Activated CD8-positive, alpha-beta T cell treated with anti-CD3 and anti-CD28 coated beads, Interleukin-2, amount 10 ng/mL, durations not matched to agents 7 days and 5 days (primary cell): ENCODE results near the gene NLRP6. TPM values are rescaled to one million over a fixed set of nuclear protein-coding genes. Genes with fewer than 3 reads are reported as not detected.
A peak's percentile ranks its signal among the peaks of the same experiment; 100 is the strongest.
"Not testable (repeated sequence)": the region's sequence is repeated elsewhere in the genome, so short reads cannot be mapped to it uniquely, and the experiment has no call there.

Source experiments
- ATAC-seq: fragments of 150-1000 bp; cut with Tn5 transposase; one replicate; pipeline ENCODE4 v1.10.0; 2021; ENCODE audit warnings: moderate library complexity
- CTCF ChIA-PET: fragments of 350-600 bp; sonication (Branson Sonifier 250); formaldehyde crosslinking; loops from one replicate; lab custom pipeline; 2021; ENCODE audit warnings: antibody characterized with exemption; lab: Charles Lee
- POLR2A ChIA-PET: fragments of 350-600 bp; sonication (Branson Sonifier 250); formaldehyde crosslinking; loops from one replicate; lab custom pipeline; 2021; ENCODE audit warnings: antibody characterized with exemption; lab: Charles Lee
- DNase-seq: peaks from one replicate; pipeline ENCODE4 v3.0.0-alpha.2; 2020
- H3K27ac Mint-ChIP-seq: one replicate; pipeline ENCODE4 v1.8.0; 2021; ENCODE audit warnings: mild to moderate bottlenecking, mixed read lengths
- H3K27me3 Mint-ChIP-seq: one replicate; pipeline ENCODE4 v1.8.0; 2021; ENCODE audit warnings: low read depth, mixed read lengths
- H3K36me3 Mint-ChIP-seq: one replicate; pipeline ENCODE4 v1.8.0; 2021; ENCODE audit warnings: low read depth, mixed read lengths
- H3K4me1 Mint-ChIP-seq: one replicate; pipeline ENCODE4 v1.8.0; 2021; ENCODE audit warnings: low read depth, mixed read lengths
- H3K4me3 Mint-ChIP-seq: one replicate; pipeline ENCODE4 v1.8.0; 2021; ENCODE audit warnings: mild to moderate bottlenecking, mixed read lengths
- H3K9me3 Mint-ChIP-seq: one replicate; pipeline ENCODE4 v1.8.0; 2022; ENCODE audit warnings: mixed read lengths; ENCODE audit not compliant: insufficient read depth
- total RNA-seq, 2 experiments: library from RNA; stranded (reverse); gene quantifications; one replicate each; pipeline ENCODE4 v1.2.3, GENCODE V29; 2021

The NLRP6 gene
- total RNA-seq, 2 experiments from 2014 or later, result 29.7 to 30.8 TPM

DNA sequence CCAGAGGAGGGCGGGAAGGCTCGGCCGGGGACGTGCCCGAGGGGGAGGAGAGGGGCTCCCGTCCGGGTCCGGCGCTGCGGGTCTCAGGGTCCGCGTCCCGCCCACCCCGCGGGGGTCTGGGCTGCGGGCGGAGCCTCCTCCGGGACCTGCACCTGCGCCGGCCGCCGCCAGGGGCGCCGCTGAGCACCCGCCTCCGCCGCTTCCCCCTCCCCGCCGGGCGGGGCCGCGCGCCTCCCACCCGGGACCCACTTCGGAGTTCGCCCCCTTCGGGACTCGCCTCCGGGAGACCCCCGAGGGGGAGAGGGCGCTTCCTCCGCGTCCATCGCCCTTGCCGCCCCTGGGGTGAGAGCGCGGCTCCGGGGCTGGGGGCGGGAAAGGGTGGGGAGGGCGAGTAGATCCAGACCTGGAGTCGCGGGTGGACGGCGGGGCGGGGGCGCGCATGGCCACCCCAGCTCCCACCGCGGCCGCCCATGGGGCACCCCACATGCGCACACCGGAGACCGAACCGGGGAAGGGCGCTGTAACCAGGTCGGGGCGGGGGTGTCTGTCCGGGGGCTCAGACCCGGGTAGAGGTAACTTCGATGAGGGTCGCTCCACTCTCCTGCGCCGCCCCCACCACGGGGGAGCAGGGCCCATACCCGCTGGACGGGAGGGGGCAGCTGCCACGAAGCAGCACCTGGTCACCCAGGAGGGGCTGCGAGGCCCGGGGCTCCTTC, 40.4 kb downstream of the NLRP6 start:
- Mint-ChIP-seq H3K27ac (peak overlapping the region; percentile 39), H3K36me3 (peaks cover 55% of the 10 kb centered on the region), H3K4me3 (peak overlapping the region; percentile 94), H3K4me1 (peaks cover 19% of the 10 kb centered on the region)
- ChIA-PET POLR2A (interaction anchor here (1.1 to 4.5 kb wide), 9 partner anchors 9 to 111 kb away, joined by 3 to 60 read pairs (median 15); partner anchors contain the start of genes BET1L, IFITM2, IFITM5 and RIC8A), CTCF (interaction anchor here (1.2 to 4.0 kb wide), 8 partner anchors 9 to 130 kb away, joined by 3 to 38 read pairs (median 7); partner anchors contain the start of gene IFITM2)
- ATAC-seq (peak; percentile 10), DNase-seq (peak; percentile 38)
- H3K27me3 Mint-ChIP-seq, H3K9me3 Mint-ChIP-seq: not testable (repeated sequence)

DNA sequence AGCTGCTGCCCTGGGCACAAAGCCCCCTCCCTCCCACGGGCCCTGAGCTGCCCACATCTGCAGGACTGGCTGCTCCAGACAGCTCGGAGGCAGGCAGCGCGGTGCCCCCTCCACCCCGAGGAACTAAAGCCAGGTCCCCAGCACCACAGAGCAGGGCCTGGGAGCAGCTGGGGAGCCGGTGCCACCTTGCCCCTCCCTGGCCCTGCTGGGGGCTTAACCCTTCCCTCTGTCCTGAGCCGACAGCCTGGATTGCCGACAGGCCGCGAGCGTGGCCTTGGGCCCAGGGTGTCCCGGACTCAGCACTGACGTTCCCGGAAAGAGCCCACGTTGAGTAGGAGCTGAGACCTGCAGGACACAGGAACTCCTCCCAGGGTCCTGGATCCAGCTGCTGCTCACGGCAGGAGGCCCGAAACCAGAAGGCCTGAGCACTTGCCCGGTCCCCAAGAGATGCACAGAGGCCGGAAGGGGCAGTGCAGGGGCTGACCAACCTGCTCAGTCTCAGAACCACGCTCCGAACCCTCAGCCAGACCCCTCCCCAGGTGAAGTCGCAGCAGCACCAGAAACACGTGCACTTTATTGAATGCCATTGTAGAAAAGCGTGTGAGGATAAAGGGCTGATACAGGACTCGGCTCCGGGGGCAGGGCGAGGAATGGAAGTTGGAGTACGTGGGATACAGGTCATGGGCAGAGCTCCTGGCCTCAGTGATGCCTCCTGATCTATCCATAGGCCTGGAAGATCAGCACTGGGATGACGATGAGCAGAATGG, 41.1 kb downstream of the NLRP6 start:
- peaks cover 25% of the 10 kb centered on the region for H3K4me1 Mint-ChIP-seq
- H3K4me3 Mint-ChIP-seq, result peak overlapping the region; percentile 94
- peak overlapping the region; percentile 98 for H3K27ac Mint-ChIP-seq
- ChIA-PET CTCF (interaction anchor here (0.7 kb wide), 1 partner anchor 36 kb away, joined by 3 read pairs; no protein-coding TSS in a partner anchor), POLR2A (interaction anchor here (0.8 to 1.8 kb wide), 5 partner anchors 10 to 36 kb away, joined by 3 to 6 read pairs (median 5); partner anchors contain the start of gene IFITM2)
- H3K27me3 Mint-ChIP-seq, H3K9me3 Mint-ChIP-seq: not testable (repeated sequence)
- DNase-seq, result peak; percentile 57
- peak; percentile 37 for ATAC-seq
- H3K36me3 Mint-ChIP-seq, result peaks cover 50% of the 10 kb centered on the region

DNA sequence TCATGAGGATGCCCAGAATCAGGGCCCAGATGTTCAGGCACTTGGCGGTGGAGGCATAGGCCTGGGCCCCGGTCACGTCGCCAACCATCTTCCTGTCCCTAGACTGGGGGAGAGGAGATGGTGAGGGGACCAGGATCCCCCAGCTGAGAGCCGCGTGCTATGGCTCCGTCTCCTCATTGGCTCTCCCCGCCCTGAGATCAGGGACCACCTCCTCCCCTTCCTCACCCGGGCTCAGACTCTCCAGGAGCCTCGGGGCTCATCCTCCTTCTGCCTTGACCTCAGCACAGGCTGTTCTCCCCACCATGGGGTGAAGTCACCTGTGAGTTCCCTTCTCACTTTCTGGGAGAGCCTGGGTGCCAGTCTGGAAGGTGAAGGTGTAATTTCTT, 41.7 kb downstream of the NLRP6 start:
- DNase-seq, result peak; percentile 56
- peaks cover 30% of the 10 kb centered on the region for H3K4me1 Mint-ChIP-seq
- H3K27me3 Mint-ChIP-seq, H3K9me3 Mint-ChIP-seq, CTCF ChIA-PET: not testable (repeated sequence)
- H3K36me3 Mint-ChIP-seq, result peaks cover 44% of the 10 kb centered on the region
- H3K4me3 Mint-ChIP-seq, result peak overlapping the region; percentile 94
- ATAC-seq, result peak; percentile 9
- POLR2A ChIA-PET, result interaction anchor here (0.8 to 1.8 kb wide), 4 partner anchors 11 to 36 kb away, joined by 3 to 6 read pairs (median 4); partner anchors contain the start of gene IFITM2
- H3K27ac Mint-ChIP-seq, result peak overlapping the region; percentile 98

DNA sequence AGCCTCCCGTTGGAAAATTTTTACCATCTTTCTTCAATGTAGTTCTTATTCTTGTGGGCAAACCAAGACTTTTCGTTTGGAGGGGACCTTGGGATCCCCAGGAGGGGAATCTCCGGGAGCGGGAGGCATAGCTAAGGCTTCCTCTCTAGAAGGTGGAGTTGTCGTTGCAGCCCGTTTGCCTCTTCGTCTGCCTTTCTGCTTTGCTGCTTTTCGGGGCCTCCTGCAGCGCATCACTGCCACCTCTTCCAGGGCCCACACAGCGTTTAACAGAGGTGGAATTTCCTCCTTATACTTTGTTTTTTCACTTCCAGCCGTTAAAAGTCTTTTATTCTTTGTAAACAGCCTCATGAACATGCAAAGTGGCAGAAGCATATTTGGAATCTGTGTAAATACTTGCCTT, 45.9 kb downstream of the NLRP6 start:
- H3K4me3 Mint-ChIP-seq, result no peak overlapping the region
- POLR2A ChIA-PET, result interaction anchor here (0.7 to 2.2 kb wide), 5 partner anchors 8 to 31 kb away, joined by 3 to 15 read pairs (median 4); partner anchors contain the start of gene IFITM2
- H3K4me1 Mint-ChIP-seq, result peaks cover 64% of the 10 kb centered on the region
- H3K27ac Mint-ChIP-seq, result peak overlapping the region; percentile 20
- CTCF ChIA-PET, result interaction anchor here (1.1 to 2.2 kb wide), 3 partner anchors 18 to 87 kb away, joined by 3 to 8 read pairs (median 5); no protein-coding TSS in a partner anchor
- no peak for ATAC-seq
- DNase-seq, result no peak
- H3K36me3 Mint-ChIP-seq, result peaks cover 19% of the 10 kb centered on the region
- no peaks in the 10 kb centered on the region for H3K27me3 Mint-ChIP-seq
- peaks cover 1% of the 10 kb centered on the region for H3K9me3 Mint-ChIP-seq

DNA sequence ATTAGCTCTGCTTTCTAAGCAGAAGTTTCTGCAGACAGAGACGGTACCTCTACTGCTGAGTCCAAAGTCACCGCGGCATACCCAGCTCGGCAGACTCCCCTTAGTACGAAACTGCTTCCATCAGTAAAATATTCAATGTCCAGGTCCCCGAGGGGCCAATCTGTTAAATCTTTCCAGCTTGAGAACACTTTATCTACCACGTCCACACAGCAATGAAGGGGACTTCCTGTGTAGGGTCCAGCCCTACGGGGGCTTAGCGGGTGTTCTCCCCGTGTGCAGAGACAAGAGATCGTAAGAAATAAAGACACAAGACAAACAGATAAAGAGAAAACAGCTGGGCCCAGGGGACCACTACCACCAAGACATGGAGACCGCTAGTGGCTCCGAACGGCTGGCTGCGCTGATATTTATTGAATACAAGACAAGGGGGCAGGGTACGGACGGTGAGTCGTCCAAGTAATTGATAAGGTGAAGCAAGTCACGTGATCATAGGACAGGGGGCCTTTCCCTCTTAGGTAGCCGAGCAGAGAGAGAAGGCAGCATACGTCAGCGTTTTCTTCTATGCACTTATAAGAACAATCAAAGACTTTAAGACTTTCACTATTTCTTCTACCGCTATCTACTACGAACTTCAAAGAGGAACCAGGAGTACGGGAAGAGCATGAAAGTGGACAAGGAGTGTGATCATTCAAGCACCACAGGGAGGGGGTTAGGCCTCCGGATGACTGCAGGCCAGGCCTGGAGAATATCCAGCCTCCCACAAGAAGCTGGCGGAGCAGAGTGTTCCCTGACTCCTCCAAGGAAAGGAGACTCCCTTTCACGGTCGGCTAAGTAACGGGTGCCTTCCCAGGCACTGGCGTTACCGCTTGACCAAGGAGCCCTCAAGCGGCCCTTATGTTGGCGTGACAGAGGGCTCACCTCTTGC, 46.6 kb downstream of the NLRP6 start:
- not testable (repeated sequence) for H3K27me3 Mint-ChIP-seq, ATAC-seq, H3K9me3 Mint-ChIP-seq, H3K27ac Mint-ChIP-seq, H3K4me3 Mint-ChIP-seq, DNase-seq
- CTCF ChIA-PET, result interaction anchor here (1.1 to 2.2 kb wide), 3 partner anchors 19 to 87 kb away, joined by 3 to 8 read pairs (median 5); no protein-coding TSS in a partner anchor
- Mint-ChIP-seq H3K36me3 (peaks cover 21% of the 10 kb centered on the region), H3K4me1 (peaks cover 71% of the 10 kb centered on the region)
- POLR2A ChIA-PET, result interaction anchor here (0.7 to 2.2 kb wide), 5 partner anchors 8 to 31 kb away, joined by 3 to 15 read pairs (median 4); partner anchors contain the start of gene IFITM2

DNA sequence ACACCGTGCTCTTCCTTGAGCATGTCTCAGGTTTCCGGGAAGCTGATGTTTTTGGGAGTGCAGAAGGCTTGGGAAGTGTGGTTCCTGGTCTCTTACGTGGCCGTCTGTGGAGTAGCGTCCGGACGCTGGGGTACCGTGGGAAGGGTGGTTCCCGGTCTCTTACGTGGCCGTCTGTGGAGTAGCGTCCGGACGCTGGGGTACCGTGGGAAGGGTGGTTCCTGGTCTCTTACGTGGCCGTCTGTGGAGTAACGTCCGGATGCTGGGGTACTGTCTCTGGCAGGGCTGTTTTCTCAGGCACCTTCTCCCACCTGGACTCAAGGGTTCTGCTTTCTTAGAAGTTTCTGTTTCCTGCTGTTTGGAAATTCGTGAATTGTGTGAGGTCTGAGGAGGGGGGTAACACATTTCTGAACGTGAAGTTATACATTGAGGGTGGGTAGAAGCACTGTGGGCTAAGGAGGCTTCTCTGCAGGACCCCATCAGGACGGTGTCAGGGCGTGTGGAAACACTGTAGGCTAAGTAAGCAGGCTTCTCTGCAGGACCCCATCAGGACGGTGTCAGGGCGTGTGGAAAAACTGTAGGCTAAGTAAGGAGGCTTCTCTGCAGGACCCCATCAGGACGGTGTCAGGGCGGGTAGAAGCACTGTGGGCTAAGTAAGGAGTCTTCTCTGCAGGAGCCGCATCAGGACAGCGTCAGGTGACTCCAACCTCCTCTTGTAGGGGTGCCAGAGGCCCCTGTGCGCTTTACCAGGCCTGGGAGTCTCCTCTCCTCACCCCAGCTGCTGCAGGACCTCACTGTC, 47.8 kb downstream of the NLRP6 start:
- peaks cover 14% of the 10 kb centered on the region for H3K36me3 Mint-ChIP-seq
- ChIA-PET CTCF (interaction anchor here (1.5 to 4.4 kb wide), 5 partner anchors 20 to 122 kb away, joined by 4 to 16 read pairs (median 7); no protein-coding TSS in a partner anchor), POLR2A (interaction anchor here (0.8 to 2.3 kb wide), 7 partner anchors 10 to 29 kb away, joined by 3 to 30 read pairs (median 9); no protein-coding TSS in a partner anchor)
- peaks cover 4% of the 10 kb centered on the region for H3K9me3 Mint-ChIP-seq
- H3K4me1 Mint-ChIP-seq, result peaks cover 72% of the 10 kb centered on the region
- no peak for ATAC-seq
- peak overlapping the region; percentile 98 for H3K27ac Mint-ChIP-seq
- no peaks in the 10 kb centered on the region for H3K27me3 Mint-ChIP-seq
- peak overlapping the region; percentile 74 for H3K4me3 Mint-ChIP-seq
- DNase-seq, result peak; percentile 39

DNA sequence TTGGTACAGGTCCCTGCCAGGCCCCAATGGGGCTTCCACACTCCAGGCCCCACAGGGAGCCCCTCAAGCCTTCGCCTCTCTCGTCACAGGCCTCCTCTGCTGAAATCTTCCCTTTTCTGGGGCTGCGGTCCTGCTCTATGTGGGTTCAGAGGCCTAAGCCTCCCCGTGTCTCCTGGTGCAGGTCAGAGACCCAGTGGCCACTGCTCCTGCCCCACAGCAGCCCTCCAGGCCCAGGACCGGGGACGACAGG, 48.3 kb downstream of the NLRP6 start:
- H3K4me1 Mint-ChIP-seq, result peaks cover 78% of the 10 kb centered on the region
- peak; percentile 14 for ATAC-seq
- CTCF ChIA-PET, result interaction anchor here (1.5 to 4.4 kb wide), 5 partner anchors 21 to 122 kb away, joined by 4 to 16 read pairs (median 7); no protein-coding TSS in a partner anchor
- peak overlapping the region; percentile 74 for H3K4me3 Mint-ChIP-seq
- DNase-seq, result no peak
- H3K27ac Mint-ChIP-seq, result peak overlapping the region; percentile 98
- POLR2A ChIA-PET, result interaction anchor here (1.3 to 2.3 kb wide), 5 partner anchors 10 to 59 kb away, joined by 3 to 30 read pairs (median 9); no protein-coding TSS in a partner anchor
- H3K36me3 Mint-ChIP-seq, result peaks cover 14% of the 10 kb centered on the region
- H3K9me3 Mint-ChIP-seq, result peaks cover 4% of the 10 kb centered on the region
- no peaks in the 10 kb centered on the region for H3K27me3 Mint-ChIP-seq

DNA sequence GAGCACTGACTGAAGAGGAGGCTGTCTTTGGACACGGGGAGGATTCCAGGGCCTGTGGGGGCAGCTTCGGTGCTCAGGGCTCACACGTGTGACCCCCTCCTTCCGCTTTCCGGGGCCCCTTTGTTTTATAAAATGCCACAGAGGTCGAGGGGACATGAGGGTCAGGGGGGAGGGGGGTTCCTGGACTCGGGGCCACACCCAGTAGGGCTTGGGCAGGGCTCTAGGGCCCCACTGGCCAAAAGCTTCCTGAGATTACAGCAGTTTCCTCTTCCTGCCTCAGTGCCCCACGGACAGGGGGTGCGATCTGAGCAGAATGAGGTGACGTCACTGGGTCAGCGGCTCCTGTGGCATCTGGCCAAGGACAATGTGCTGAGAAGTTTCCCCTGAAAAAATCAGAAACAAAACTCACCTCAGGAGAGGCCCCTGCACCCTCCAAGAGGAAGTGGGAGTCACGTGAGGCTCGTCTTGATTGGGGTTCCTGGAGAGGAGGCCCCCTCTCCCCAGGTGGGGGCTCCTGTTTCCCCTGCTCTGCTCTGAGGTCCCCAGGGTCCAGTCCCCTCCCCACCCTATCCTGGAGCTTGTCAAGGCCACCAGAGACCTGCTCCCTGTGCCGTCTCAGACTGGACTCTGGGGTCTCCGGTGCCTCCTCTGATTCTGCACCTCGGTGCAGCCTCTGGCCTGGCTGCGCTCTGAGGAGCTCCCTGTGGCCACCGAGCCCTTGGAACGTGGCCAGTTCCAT, 48.8 kb downstream of the NLRP6 start:
- ATAC-seq (peak; percentile 63), DNase-seq (peak; percentile 85)
- H3K9me3 Mint-ChIP-seq, result peaks cover 4% of the 10 kb centered on the region
- H3K27me3 Mint-ChIP-seq, result no peaks in the 10 kb centered on the region
- peak overlapping the region; percentile 74 for H3K4me3 Mint-ChIP-seq
- CTCF ChIA-PET, result interaction anchor here (0.7 to 4.4 kb wide), 9 partner anchors 10 to 399 kb away, joined by 3 to 16 read pairs (median 5); no protein-coding TSS in a partner anchor
- H3K36me3 Mint-ChIP-seq, result peaks cover 16% of the 10 kb centered on the region
- POLR2A ChIA-PET, result interaction anchor here (0.5 to 2.3 kb wide), 8 partner anchors 11 to 59 kb away, joined by 3 to 30 read pairs (median 4); no protein-coding TSS in a partner anchor
- H3K4me1 Mint-ChIP-seq, result peaks cover 83% of the 10 kb centered on the region
- peak overlapping the region; percentile 98 for H3K27ac Mint-ChIP-seq

DNA sequence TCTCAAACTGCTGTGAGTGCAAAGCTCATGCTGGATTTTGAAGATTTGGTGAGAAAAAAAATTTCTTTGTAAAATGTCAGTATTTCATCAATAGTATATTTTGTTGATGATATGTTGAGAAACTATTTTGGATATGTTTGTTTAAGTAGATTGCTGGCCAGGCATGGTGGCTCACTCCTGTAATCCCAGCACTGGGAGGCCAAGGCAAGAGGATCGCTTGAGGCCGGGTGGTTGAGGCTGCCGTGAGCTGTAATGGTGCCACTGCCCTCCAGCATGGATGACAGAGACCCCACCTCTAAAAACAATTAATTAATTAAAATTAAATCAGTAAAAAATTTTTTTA, 49.3 kb downstream of the NLRP6 start:
- POLR2A ChIA-PET, result interaction anchor here (0.5 to 2.3 kb wide), 7 partner anchors 11 to 60 kb away, joined by 3 to 30 read pairs (median 4); no protein-coding TSS in a partner anchor
- CTCF ChIA-PET, result interaction anchor here (0.7 to 4.4 kb wide), 10 partner anchors 10 to 399 kb away, joined by 3 to 16 read pairs (median 5); no protein-coding TSS in a partner anchor
- Mint-ChIP-seq H3K4me3 (peak overlapping the region; percentile 74), H3K9me3 (peaks cover 4% of the 10 kb centered on the region), H3K27me3 (no peaks in the 10 kb centered on the region), H3K27ac (peak overlapping the region; percentile 98), H3K36me3 (peaks cover 18% of the 10 kb centered on the region), H3K4me1 (peaks cover 85% of the 10 kb centered on the region)
- DNase-seq (peak; percentile 21), ATAC-seq (no peak)
